D721Med (cell line): ENCODE results near the gene SLC34A1.
"Not testable (repeated sequence)": the region's sequence is repeated elsewhere in the genome, so short reads cannot be mapped to it uniquely, and the experiment has no call there.

Source experiments
- DNase-seq: peaks from one replicate; pipeline ENCODE4 v3.0.0; 2011; ENCODE audit warnings: low spot score; ENCODE audit not compliant: insufficient read length
- FAIRE-seq: peaks from 2 replicates; lab custom pipeline; 2011; peaks lifted over from hg19 to GRCh38; lab: Jason Lieb, UNC
- CTCF ChIP-seq: IDR thresholded peaks from 2 replicates; pipeline ENCODE4 v1.5.1; 2012; ENCODE audit warnings: mild to moderate bottlenecking, control low read depth; ENCODE audit not compliant: insufficient read depth; ENCODE audit errors: missing control alignments

SLC34A1 gene

DNA sequence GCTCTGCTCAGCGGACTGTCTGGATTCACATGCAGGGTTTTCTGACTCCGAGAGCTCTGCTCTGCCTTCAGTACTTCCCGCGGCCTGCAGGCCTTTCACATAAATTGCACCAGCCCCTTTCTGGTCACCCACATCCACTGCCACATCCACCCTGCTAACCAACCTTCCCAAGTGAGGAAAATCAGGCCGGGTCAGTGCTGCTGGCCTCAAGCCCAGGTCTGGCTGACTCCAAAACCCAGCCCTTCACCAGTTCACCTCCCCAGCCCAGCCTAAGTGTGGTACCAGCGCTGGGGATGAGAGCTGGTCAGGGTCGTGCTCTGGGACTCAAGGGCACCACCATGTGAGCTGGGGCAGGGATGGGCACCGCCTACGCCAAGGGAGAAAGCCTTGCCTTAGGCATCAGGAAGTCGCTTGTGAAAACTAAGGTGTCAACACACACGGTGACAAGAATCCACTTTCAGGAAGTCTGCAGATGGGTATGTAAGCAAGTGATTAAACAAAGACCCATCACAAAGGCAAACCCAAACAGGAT, 45.1 kb upstream of the SLC34A1 start:
- no peak for TF ChIP-seq CTCF
- FAIRE-seq (no peak), DNase-seq (no peak)

DNA sequence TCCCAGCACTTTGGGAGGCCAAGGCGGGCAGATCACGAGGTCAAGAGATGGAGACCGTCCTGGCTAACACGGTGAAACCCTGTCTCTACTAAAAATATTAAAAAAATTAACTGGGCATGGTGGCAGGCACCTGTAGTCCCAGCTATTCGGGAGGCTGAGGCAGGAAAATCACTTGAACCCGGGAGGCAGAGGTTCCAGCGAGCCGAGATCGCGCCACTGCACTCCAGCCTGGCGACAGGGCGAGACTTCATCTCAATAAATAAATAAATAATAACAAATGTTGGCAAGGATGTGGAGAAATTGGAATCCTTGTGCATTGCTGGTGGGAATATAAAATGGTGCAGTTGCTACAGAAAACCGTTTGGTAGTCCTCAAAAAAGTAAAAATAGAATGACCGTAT, 41.2 kb upstream of the SLC34A1 start:
- DNase-seq, FAIRE-seq: not testable (repeated sequence)

DNA sequence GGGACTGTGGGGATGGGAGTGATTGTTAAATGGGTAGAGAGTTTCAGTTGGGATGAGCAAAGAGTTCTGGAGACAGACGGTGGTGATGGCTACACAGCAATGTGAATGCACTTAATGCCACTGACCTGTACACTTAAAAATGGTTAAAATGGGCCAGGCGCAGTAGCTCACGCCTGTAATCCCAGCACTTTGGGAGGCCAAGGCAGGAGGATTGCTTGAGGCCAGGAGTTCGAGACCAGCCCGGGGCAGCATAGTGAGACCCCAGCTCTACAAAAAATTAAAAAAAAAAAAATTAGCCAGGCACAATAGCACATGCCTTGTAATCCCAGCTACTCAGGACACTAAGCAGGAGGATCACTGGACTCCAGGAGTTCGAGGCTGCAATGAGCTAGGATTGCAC, 40.5 kb upstream of the SLC34A1 start:
- DNase-seq, result no peak
- no peak for FAIRE-seq
- no peak for TF ChIP-seq CTCF

DNA sequence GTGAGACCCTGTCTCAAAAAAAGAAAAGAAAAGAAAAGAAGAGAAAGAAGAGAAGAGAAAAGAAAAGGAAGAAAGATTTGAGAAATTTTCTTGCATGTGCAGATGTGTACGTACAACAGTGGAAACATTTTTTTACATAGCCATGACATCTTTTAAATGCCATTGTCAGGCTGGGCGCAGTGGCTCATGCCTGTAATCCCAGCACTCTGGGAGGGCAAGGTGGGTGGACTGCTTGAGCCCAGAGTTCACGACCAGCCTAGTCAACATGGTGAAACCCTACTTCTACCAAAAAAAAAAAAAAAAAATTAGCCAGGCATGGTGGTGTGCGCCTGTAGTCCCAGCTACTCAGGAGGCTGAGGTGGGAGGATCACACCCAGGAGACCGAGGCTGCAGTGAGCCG, 39.3 kb upstream of the SLC34A1 start:
- no peak for FAIRE-seq
- no peak for TF ChIP-seq CTCF
- no peak for DNase-seq

DNA sequence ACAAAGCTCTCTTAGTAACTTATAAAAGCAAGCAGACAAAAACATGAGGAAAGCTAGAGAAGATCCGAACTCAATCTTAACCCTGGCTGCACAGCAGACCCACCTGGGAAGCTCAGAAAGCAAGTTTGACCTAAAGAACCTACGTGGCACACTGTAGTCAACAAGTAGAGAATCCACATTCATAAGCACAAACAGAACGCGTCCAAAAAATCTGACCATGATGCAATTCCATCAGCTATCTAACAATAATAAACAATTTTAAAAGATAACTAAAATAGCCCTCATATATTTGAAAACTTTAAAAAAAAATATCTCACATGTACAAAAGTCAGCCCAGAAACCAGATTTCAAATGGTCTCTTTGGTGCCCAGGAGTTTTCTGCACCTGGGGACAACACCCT, 37.4 kb upstream of the SLC34A1 start:
- no peak for TF ChIP-seq CTCF
- FAIRE-seq, result no peak
- no peak for DNase-seq

DNA sequence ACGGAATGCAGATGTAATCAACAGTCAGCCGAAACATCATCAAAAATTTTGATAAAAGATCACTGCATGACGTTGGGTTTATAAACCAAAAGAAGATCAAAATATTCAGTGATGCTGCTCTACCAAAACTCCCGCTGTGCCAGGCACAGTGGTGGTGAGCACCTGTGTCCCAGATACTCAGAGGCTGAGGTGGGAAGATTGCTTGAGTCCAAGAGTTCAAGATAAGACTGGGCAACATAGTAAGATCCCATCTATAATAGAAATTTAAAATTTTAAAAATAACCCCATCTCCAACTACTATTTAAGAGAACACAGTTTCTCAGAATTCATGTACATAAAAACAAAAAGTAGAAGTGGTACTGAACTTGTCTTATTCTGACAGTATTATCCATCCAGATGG, 36.5 kb upstream of the SLC34A1 start:
- no peak for TF ChIP-seq CTCF
- no peak for DNase-seq
- FAIRE-seq, result no peak

DNA sequence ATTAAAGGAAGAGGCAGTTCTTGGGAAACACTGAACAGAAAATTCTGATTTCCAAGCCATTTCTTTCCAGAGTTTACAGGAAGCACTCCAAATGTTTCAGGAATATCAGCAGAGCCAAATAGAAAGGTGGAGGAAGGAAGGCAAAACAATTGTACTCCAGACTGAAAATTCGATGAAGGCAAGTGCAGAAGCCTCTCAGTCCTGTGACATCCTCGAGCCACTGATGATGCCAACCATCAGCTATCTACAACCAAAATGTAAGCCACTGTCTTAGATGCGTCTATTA, 34.9 kb upstream of the SLC34A1 start:
- TF ChIP-seq CTCF, result no peak
- FAIRE-seq, result no peak
- no peak for DNase-seq

GRCh38 chr5:177349762-177350161, 34.5 kb upstream of the SLC34A1 start:
- FAIRE-seq (no peak), DNase-seq (no peak)
- TF ChIP-seq CTCF, result no peak
